ENCODE results near the gene C12orf75.
A peak's percentile ranks its signal among the peaks of the same experiment; 100 is the strongest.
"Not testable (repeated sequence)": the region's sequence is repeated elsewhere in the genome, so short reads cannot be mapped to it uniquely, and the experiment has no call there.

C12orf75 gene

DNA sequence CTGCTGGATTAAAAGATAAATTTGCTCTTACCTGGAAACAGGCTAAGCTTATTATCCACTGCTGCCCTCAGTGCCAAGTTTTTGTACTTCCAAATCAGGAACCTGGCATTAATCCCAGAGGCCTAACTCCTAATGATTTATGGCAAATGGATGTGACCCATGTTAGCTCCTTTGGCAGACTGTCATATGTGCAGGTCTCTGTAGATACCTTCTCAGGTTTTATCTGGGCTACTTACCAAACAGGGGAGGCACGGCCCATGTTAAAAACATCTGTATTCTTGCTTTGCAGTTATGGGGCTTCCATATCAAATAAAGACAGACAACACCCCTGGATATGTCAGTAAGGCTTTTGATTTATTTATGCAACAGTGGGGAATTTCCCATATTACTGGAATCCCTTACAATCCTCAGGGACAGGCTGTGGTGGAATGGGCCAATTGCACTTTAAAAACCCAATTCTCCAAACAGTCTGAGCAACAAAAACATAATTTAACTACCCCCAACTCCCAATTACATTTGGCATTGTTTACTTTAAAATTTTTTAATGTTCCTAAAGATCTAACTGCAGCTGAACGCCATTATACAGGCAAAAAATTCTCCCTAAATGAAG, 19.9 kb upstream of the C12orf75 start:
- not testable (repeated sequence) for DNase-seq (ENCODE audit: low spot score)

DNA sequence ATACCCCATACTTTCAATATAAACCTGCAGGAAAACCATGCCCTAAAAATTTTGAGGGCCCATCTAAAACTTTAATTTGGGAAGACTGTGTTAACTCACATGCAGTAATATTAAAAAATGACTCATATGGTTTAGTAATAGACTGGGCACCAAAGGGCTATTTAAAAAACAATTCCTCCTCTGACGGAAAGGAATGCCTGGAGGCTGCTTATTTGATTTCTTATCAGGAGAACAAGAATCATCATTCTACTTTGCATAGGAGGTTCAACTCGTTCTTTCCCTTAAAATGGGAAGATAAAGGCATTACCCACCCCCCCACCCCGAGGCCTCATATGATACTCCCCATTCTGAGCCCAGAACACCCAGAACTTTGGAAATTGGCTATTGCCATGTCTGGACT, 18.6 kb upstream of the C12orf75 start:
- not testable (repeated sequence) for DNase-seq (ENCODE audit: low spot score)

DNA sequence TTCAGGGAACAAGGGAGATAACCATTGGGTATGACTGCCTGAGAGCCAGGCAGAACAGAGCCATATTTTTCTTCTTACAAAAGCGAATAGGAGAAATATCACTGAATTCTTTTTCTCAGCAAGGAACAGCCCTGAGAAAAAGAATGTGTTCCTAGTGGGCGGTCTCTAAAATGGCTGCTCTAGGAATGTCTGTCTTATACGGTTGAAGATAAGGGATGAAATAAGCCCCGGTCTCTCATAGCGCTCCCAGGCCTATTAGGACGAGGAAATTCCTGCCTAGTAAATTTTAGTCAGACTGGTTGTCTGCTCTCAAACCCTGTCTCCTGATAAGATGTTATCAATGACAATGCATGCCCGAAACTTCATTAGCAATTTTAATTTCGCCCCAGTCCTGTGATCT, 16.7 kb upstream of the C12orf75 start:
- not testable (repeated sequence) for DNase-seq (ENCODE audit: low spot score)

DNA sequence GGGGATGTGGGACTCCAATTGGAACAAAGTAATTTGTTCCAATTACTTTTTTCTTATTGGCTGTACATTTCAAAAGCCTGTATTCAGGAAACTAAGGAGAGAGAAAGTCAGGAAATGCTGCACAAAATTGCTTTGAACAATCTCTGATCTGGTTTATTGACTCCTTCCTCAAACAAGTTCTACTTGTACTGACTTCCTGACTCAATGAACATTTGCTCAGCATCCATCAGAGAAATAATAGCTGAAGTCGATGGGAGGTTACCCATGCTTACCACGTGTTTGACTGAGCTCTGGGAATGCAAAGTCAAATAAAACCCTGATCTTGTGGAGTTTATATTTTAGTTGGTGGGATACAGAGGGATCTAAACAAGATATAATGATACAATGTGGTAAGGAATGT, 15.4 kb upstream of the C12orf75 start:
- DNase-seq (ENCODE audit: low spot score) = no peak

DNA sequence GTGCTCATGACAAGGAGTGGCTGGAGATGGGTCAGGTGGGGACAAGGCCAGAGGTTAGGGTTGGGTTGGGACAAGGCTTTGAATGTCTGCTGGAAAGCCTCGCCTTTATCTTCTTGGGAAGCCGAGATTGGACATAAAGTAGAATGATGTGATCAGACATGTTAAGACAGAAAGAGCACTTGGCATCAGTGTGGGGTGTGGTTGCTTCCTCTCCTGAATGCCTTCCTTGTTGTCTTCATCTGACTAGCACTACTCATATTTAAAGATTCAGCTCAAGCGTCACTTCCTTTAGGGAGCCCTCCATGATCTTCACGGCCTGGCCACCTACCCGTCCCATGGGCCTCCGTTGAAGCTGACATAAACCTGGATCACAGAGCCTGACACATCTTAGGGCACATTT, 14.8 kb upstream of the C12orf75 start:
- no peak for DNase-seq (ENCODE audit: low spot score)

DNA sequence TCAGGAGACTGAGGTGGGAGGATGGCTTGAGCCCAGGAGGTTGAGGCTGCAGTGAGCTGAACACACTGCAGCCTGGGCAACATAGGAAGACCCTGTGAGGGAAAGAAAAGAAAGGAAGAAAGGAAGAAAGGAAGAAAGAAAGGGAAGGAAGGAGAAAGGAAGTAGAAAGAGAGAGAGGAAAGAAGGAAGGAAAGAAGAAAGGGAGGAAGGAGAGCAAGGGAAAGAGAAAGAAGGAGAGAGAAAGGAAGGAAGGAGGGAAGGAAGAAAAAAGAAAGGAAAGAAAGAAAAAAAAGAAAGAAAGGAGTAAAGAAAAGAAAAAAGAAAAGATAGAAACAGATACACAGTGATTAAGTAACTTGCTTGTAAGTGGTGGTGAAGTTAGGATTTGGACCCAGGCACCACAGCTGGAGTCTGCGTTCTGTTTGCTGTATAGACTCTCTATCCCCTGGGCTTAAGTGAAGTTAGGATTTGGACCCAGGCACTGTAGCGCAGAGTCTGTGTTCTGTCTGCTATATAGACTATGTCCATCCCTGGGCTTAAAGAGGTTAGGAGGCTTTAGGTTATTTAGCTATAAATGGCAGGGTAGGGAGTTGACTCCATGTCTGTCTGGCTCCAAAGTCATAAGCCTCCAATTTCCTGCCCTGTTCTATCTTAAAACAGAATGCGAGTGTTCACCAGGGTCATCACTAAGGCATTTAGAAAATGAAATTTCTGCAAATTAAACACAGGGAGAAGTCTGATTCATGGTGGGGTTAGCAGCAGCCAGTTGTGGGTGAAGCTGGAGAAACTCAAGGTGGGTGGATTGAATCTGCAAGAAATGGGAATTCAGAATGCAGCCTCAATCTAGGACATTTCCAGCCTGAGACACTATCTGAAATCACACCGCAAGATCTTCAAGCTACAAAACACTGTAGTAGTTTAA, 13.3 kb upstream of the C12orf75 start:
- DNase-seq (ENCODE audit: low spot score) = peak; percentile 44

DNA sequence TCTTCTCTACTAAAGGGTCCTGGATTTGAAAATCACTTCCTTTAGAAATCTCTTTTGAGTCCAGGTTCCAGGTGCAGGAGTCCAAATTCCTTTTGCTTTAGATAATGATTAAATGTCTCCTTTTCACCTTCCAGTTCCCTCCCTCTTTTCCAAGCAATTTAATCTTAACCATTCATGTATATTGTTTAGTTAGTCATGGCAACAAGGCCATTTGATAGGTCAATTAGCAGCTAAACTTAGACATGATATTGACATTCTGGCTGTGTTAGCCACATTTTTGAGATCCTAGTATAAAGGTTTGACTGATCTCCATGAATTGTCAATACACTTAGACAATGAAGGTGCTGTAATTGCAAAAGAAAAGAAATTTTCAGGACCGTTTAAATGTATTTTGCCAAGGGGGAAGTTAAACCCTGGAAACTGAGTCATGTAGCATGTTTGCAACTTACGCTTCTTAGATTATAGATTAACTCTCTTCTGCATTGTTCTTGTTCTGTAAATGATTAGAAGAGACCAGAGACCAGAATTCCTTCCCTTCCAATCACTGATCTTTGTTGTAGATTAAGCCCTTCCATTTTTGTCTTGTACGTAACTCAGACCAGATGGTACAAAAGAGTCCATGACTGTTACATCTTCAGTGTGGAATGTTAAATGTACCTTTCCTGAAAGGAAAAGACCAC, 12.4 kb upstream of the C12orf75 start:
- no peak for DNase-seq (ENCODE audit: low spot score)

DNA sequence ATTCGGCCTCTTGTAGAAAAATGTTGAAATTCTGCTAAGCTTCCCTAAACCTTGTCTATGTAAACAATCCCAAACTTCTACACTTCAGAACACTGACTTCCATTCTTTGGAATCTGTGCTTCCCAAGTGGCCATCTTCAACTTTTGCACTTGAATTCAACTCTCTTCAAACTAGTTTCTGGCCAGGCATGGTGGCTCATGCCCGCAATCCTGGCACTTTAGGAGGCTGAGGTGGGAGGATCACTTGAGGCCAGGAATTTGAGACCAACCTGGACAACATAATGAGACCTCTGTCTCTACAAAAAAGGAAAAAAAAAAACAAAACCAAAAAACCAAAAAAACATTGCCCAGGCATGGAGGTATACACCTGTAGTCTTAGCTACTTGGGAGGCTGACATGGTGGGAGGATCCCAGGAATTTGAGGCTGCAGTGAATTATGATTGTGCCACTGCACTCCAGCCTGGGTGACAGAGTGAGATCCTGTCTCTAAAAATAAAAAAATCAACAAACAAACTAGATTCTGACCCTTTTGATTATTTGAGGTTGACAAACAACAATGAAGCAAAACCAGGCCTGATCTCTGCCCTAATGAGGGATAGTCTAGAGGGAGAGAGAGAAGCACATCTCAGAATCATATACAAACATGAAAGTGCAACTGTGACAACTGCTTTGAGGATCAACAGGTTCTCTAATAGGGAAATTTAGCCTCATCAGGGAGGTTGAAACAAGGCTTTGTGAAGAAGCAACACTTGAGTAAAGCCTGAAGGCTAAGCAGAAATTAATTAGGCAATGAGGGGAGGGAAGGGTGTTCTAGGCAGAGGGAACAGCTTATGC, 11.6 kb upstream of the C12orf75 start:
- no peak for DNase-seq (ENCODE audit: low spot score)

DNA sequence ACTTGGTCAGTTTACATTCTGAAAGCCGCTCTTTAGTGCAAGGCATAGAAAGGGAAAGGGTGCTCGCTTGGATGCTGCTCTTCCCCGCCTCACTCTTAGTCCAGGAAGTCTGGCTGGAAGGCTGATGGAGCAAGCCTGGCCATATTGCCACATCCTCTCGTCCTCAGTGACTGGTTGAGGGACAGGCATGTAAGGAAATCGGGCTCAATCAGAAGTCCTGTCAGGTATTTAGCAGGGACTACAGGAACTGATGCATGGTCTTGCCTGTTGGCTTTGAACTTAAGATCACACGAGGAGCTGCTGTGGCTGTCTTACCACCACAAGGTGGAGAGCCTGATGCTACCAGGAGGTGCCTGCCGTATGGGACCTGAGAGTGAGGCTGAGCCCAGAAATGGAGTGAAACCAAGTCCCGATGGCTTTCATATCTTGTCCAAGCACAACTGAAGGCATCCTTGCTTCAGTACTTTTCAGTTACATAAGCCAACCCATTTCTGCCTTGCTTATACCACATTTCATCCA, 10.7 kb upstream of the C12orf75 start:
- no peak for DNase-seq (ENCODE audit: low spot score)

DNA sequence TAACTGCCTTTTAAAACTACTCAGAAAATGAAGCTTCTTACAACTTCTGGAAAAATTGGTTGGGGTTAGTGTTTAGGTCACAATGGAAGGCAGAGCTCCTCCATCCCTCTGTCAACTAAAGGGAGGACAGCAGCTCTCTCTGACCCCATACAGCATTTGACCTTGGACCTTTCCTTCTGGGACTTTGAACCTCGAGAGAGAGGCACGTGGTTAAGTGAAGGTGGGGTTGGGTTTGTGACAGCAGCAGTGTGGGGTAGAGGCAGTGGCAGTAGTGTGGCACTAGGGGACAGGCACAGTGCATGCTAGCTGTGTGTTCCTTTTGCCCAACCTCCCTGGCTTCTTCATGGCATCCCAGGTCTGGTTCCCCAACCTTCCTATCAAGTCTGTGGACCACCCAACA, 9.4 kb upstream of the C12orf75 start:
- DNase-seq (ENCODE audit: low spot score) = no peak

DNA sequence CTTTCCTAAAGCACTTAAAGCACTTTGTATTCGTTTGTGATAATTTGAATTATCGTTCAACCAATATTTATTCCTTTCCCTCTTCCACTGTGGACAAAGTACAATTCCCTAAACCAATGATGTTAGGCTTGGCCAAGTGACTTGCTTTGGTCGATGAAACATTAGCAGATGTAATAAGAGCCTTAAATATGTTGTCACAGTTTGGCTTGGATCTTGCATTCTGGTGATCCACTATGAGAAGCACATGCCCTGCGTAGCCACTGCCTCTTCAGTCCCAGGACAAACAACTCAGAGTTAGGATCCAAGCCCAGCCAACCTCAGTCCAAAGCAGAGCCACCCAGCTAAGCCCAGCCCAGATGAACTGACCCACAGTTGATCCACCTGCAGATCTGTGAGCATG, 8.4 kb upstream of the C12orf75 start:
- no peak for DNase-seq (ENCODE audit: low spot score)

DNA sequence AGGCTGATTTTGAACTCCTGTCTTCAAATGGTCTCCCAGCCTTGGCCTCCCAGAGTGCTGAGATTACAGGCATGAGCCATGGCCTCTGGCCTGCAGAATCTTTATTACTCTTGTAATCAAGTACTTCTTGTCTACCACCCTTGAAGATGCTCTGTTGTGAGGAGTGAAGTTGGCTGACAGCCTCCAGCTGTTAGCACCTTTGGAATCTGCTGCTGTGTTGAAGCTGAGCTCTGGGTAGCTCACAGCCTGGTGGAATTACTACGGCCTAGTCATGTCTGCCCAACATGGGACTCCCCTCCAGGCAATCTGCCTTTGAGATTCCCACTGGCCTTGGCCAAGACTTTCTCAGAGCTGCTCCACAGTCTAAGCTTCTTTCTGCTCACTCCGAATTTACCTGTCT, 5.8 kb upstream of the C12orf75 start:
- no peak for DNase-seq (ENCODE audit: low spot score)

DNA sequence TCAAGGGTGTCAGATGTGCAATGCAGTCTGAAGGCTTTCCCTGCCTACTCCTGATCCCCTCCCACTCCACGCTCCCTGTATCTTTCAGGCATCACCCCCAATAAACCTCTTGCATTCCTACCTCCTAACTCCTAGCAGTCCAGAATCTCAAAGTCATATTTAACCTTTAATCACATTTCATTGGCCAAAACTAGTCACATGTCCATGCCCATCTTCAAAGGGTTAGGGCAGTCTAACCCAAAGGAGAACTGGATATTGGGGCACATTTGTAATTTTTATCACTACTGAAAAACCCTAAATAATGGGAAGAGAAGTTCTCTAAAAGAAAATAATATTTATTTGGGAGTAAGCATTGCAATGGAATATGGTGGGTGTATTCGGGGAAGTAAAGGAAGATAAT, 5.4 kb upstream of the C12orf75 start:
- DNase-seq (ENCODE audit: low spot score) = no peak

DNA sequence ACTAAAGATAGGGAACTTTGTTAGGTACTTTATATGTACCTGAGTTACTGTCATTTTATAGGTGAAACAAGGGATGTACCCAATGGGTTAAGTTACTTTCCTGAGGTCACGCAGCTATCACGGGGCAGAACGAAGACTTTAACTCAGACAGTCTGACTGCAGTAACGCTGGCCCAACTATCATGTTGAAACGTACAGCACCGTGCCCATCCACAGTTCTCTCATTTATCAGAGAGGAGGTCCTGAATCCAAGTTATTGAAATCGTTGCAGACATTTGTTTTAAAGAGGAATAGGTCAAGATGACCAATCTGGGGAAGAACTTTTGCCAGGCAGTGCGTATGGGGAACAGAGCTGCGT, 587 bp upstream of the C12orf75 start:
- no peak for DNase-seq (ENCODE audit: low spot score)

DNA sequence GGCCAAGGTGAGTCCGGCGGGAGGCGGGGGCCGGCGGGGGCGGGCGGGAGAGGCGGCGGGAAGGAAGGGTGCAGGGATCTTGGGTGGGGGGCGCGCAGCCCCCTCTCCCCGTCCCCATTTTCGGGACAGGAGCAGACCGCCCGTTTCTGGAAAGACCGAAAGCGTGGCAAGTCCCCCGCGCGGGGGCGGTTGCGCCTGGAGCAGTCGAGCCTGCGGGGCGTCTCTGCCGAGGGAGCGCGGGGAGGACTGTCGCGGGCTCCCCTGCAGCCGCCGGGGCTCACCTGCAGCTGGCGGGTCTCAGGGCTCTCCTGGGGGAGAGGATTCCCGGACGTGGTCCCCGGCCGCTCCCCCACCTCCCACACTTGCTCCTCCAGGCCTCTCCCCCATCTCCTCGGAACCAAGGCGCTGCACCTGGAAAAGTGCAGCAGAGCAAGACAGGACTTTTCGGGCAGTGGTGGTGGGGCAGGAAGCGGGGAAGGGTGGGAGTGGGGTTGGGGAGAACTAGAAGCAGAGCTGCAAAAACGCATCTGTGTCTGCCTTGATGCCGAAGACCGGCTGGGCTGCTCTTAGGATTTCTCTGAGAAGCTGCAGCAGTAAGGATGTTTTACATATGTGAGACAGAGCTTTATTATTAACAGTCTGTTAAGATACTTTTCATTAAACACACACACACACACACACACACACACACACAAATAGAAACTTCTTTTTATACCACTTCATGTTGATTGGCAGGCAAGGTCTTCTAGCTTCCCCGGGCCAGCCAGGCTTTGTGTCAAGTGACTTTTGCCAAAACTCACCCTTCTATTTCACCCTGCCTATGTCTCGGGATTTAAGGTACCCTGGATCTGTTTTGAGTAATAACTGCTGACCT, 677 bp downstream of the C12orf75 start:
- no peak for DNase-seq (ENCODE audit: low spot score)

DNA sequence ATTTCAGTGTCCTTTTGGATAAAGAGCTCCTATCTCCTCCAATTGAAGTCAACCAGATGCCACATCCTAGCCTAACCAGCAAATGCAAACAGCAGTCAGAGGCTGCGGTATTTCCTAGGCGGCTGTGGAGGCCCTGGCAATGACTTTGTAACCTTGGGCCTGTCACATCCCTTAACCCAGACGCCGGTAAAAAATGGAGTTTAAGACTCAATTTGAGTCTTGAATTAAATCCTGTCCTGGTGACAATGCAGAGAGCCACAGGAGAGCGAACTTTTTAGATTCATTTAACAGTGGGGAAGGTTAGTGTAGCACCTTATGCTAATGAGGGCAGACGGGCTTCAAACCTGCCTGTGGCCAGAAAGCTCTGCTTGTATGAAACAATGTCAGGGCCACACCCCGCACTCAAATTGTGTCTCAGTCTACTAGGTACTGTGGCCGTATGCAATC, 1.3 kb downstream of the C12orf75 start:
- DNase-seq (ENCODE audit: low spot score) = no peak

DNA sequence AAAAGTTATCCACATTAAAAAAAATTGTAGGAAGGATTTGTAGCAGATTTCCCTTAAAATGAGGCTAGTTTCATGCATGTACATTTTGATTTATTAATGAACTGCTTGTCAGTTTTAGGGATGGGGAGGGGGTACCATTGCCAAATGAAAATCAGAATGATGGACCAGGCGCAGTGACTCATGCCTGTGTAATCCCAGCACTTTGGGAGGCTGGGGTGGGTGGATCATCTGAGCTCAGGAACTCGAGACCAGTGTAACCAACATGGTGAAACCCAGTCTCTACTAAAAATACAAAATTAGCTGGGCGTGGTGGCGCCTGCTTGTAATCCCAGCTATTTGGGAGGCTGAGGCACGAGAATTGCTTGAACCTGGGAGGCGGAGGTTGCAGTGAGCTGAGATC, 1.8 kb downstream of the C12orf75 start:
- DNase-seq (ENCODE audit: low spot score) = not testable (repeated sequence)

DNA sequence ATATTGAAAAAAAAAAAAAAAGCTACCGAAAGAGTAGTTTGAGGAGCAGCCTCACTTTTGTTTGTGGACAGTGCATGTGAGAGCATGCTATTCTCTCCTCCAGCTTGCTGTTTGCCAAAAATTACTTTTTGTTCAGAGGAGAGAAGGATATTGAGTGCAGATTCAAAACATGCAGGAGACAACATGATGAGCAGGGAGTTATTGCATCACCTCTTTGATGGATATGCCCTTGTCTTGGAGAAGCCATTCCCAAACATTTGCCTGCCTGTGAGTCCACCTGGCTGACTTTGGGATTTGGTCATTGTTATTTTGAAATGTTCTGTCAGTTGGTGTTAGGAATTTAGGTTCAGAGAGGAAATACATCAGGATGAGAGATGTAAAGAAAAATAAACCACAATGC, 2.4 kb downstream of the C12orf75 start:
- DNase-seq (ENCODE audit: low spot score) = no peak

DNA sequence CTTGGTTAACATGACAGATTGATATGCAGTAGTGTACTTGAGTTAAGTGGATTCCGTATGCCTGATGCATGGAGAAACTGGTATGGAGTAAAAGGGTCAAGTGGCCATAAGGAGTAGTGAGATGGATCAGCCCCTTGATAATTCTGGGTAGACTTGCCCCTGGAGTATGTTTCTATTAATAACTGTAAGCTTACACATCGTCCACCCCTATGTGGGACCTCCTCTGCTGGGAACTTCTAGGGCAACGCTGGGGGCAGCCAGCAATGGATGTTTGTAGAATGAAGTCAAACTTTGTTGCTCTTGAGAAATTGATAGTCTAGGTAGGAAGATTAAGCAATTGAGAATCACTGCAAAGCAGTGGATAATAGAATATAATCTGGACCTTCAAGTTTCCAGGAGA, 3.5 kb downstream of the C12orf75 start:
- no peak for DNase-seq (ENCODE audit: low spot score)

DNA sequence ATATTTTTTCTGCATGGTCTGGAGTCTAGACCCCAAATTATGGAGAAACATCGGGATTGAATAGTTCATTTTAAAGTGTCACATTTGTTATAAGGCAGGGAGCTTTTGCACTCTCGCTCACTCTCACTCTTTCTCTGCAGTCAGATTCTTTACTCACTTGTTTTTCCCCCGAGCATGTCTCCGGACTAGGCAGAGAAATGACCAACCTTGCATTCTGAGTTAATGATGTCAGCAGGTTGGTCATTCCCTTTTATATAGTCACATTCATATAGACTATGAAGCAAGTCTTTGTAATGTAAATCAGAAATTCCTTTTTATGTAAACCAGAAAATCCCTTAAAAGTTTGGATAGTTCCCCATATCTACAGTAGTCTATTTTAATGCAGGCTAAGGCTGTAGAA, 4.1 kb downstream of the C12orf75 start:
- DNase-seq (ENCODE audit: low spot score) = no peak

DNA sequence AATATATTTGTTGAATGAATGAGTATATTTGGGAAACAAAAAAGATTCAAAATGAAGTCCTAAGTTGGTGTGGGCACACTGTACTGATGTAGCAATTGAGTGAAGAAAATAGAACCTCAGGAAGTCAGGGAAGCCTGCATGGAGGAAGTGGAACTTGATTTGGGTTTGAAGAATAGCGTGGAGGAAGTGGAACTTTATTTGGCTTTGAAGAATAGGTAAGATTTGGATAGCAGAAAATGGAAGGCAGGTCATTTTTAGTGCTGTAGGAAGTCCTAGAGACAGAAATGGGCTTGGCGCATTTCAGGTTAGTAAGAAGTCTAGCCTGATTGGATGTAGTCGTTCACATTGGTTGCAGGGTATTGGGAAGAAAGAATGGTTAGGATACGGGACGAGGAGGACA, 5.4 kb downstream of the C12orf75 start:
- no peak for DNase-seq (ENCODE audit: low spot score)
